Thyroid gland (tissue), 4 donors: ENCODE measurements around the gene CAMP.

Experiments
- POLR2A ChIP-seq, 2 donors: fragments of 450-650 bp; IDR thresholded peaks; one replicate each; pipeline ENCODE4 v1.6.1; 2017; ENCODE audit warnings: antibody characterized with exemption in 2 of 2, mild to moderate bottlenecking in 2 of 2, moderate library complexity in 1 of 2
- TF ChIP-seq, protein P1 (sequence below), 6 experiments: fragments of 200-600 bp in 3 of 6; fragments of 450-650 bp in 3 of 6; sonication (generic) in 3 of 6; IDR thresholded peaks; one replicate each; pipeline ENCODE4 v1.5.1; 2016 to 2019; ENCODE audit warnings: antibody characterized with exemption in 6 of 6, mild to moderate bottlenecking in 2 of 6, inconsistent platforms in 1 of 6, moderate library complexity in 1 of 6

GRCh38 chr3:48208076-48208475, 15.2 kb upstream of the CAMP start:
- TF ChIP-seq, protein P1, sequence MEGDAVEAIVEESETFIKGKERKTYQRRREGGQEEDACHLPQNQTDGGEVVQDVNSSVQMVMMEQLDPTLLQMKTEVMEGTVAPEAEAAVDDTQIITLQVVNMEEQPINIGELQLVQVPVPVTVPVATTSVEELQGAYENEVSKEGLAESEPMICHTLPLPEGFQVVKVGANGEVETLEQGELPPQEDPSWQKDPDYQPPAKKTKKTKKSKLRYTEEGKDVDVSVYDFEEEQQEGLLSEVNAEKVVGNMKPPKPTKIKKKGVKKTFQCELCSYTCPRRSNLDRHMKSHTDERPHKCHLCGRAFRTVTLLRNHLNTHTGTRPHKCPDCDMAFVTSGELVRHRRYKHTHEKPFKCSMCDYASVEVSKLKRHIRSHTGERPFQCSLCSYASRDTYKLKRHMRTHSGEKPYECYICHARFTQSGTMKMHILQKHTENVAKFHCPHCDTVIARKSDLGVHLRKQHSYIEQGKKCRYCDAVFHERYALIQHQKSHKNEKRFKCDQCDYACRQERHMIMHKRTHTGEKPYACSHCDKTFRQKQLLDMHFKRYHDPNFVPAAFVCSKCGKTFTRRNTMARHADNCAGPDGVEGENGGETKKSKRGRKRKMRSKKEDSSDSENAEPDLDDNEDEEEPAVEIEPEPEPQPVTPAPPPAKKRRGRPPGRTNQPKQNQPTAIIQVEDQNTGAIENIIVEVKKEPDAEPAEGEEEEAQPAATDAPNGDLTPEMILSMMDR (IDR thresholded peaks at IDR 0.05): no peak
- no peak for TF ChIP-seq POLR2A (IDR thresholded peaks at IDR 0.05)
